Measurements from ENCODE around the gene LIMCH1. TPM values are rescaled to one million over a fixed set of nuclear protein-coding genes. Genes with fewer than 3 reads are reported as not detected.

LIMCH1 gene
- total RNA-seq, 1 donor from 2014 or later, result 7.1 TPM

GRCh38 chr4:41540687-41541086 lies 2.7 kb downstream of the LIMCH1 start:
- no peaks in the 10 kb centered on the region for H3K9me3 Mint-ChIP-seq (ENCODE audit: unreplicated experiment)
- H4K20me1 ChIP-seq (ENCODE audit: insufficient read depth, low read length), result no peaks in the 10 kb centered on the region
- DNase-seq (ENCODE audit: low read depth), result no peak
- H2AFZ ChIP-seq (ENCODE audit: low read depth, low read length), result no peak overlapping the region
- no peak overlapping the region for H3K27ac Mint-ChIP-seq (ENCODE audit: unreplicated experiment)
- no peaks in the 10 kb centered on the region for H3K27me3 ChIP-seq (ENCODE audit: insufficient read depth, low read length)
- H3K9me3 ChIP-seq (ENCODE audit: insufficient read depth, low read depth, low read length), result no peaks in the 10 kb centered on the region
- no peak overlapping the region for H3K9ac ChIP-seq (ENCODE audit: low read length)
- peaks cover 11% of the 10 kb centered on the region for H3K4me1 Mint-ChIP-seq (ENCODE audit: low read depth, unreplicated experiment)
- no peaks in the 10 kb centered on the region for H3K36me3 Mint-ChIP-seq (ENCODE audit: low read depth, unreplicated experiment)
- no peak for FAIRE-seq
- TF ChIP-seq EZH2 (IDR thresholded peaks at IDR 0.05; ENCODE audit: insufficient read depth, low read length) (no peak), CTCF (IDR thresholded peaks at IDR 0.05; ENCODE audit: insufficient read depth, low read depth, low read length) (no peak)
- H3K4me2 ChIP-seq (ENCODE audit: low read length), result no peak overlapping the region
- H3K4me3 ChIP-seq (ENCODE audit: insufficient read depth, low read depth, low read length), result no peak overlapping the region
- no peak overlapping the region for H3K27ac ChIP-seq (ENCODE audit: low read depth, low read length)
- peaks cover 10% of the 10 kb centered on the region for H3K4me1 ChIP-seq (ENCODE audit: insufficient read depth, low read length)
- no peaks in the 10 kb centered on the region for H3K79me2 ChIP-seq (ENCODE audit: insufficient read depth, low read length)
- H3K36me3 ChIP-seq (ENCODE audit: insufficient read depth, low read length), result no peaks in the 10 kb centered on the region
- peaks cover 2% of the 10 kb centered on the region for H3K27me3 Mint-ChIP-seq (ENCODE audit: low read depth, unreplicated experiment)
- H3K4me3 Mint-ChIP-seq (ENCODE audit: unreplicated experiment), result no peak overlapping the region

DNA sequence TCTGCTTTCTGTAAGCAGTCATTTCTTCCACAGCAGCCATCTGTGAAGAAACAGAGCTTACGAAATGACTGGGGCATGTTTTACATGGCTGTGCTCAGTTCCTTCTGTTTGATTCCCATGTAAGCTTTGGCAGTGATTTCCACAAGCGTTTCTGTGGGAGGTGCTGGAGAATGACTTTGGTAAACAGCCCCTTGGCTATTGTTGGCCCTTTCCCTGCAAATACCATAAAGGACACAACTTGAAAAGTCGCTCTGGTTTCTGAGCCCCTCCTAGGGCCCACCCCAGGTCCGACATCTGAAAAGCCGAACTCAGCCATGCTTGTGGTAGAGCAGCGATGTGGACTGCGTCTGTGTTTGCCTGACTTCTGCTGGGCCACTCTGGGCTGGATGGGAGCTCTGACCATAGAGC lies 3.7 kb downstream of the LIMCH1 start:
- Mint-ChIP-seq H3K27ac (ENCODE audit: unreplicated experiment) (no peak overlapping the region), H3K27me3 (ENCODE audit: low read depth, unreplicated experiment) (peaks cover 2% of the 10 kb centered on the region), H3K4me3 (ENCODE audit: unreplicated experiment) (no peak overlapping the region), H3K4me1 (ENCODE audit: low read depth, unreplicated experiment) (peaks cover 7% of the 10 kb centered on the region), H3K9me3 (ENCODE audit: unreplicated experiment) (no peaks in the 10 kb centered on the region), H3K36me3 (ENCODE audit: low read depth, unreplicated experiment) (no peaks in the 10 kb centered on the region)
- no peaks in the 10 kb centered on the region for H3K27me3 ChIP-seq (ENCODE audit: insufficient read depth, low read length)
- H3K27ac ChIP-seq (ENCODE audit: low read depth, low read length), result no peak overlapping the region
- no peak for FAIRE-seq
- H3K9ac ChIP-seq (ENCODE audit: low read length), result no peak overlapping the region
- H3K4me2 ChIP-seq (ENCODE audit: low read length), result no peak overlapping the region
- H3K79me2 ChIP-seq (ENCODE audit: insufficient read depth, low read length), result no peaks in the 10 kb centered on the region
- no peak overlapping the region for H3K4me3 ChIP-seq (ENCODE audit: insufficient read depth, low read depth, low read length)
- no peak overlapping the region for H2AFZ ChIP-seq (ENCODE audit: low read depth, low read length)
- H3K4me1 ChIP-seq (ENCODE audit: insufficient read depth, low read length), result peaks cover 10% of the 10 kb centered on the region
- TF ChIP-seq EZH2 (IDR thresholded peaks at IDR 0.05; ENCODE audit: insufficient read depth, low read length) (no peak), CTCF (IDR thresholded peaks at IDR 0.05; ENCODE audit: insufficient read depth, low read depth, low read length) (no peak)
- DNase-seq (ENCODE audit: low read depth), result peak; percentile 11
- H3K36me3 ChIP-seq (ENCODE audit: insufficient read depth, low read length), result no peaks in the 10 kb centered on the region
- H3K9me3 ChIP-seq (ENCODE audit: insufficient read depth, low read depth, low read length), result no peaks in the 10 kb centered on the region
- H4K20me1 ChIP-seq (ENCODE audit: insufficient read depth, low read length), result no peaks in the 10 kb centered on the region

DNA sequence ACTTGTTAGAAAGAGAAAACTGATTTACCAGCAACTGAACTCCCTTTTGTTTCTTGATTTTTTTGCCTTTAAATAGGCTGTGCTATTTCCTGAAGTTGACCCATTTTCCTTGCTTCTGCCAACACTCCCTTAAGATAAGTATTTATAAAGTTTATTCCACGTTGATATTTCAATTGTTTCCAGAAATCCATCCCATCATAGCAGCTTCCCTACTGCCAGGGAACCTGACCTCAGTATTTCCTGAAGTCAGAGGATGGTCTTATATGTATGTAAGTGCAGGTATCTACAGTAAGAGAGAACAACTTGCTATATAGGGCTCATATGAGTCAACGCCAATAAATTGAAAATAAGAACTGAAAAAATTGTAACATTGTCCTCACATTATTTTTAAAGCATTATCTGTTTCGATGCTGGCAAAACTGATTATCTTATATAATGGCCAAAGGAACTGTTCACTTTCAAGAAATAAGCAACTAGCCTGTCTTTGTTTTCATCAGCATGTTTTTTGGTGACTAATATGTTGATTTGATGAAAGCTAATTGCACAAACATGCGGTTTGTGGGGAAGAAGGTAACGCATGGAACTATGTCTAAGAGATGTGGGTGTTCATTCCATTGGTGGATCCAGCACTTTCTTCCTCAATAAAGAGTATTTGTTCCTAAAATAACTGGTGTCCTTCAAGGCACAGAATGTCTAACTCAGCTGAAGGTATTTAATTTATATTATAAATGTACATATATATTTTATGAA lies 4.7 kb downstream of the LIMCH1 start:
- peak; percentile 29 for DNase-seq (ENCODE audit: low read depth)
- Histone ChIP-seq H3K27me3 (ENCODE audit: insufficient read depth, low read length) (no peaks in the 10 kb centered on the region), H4K20me1 (ENCODE audit: insufficient read depth, low read length) (no peaks in the 10 kb centered on the region), H3K9me3 (ENCODE audit: insufficient read depth, low read depth, low read length) (no peaks in the 10 kb centered on the region), H3K79me2 (ENCODE audit: insufficient read depth, low read length) (no peaks in the 10 kb centered on the region), H3K4me3 (ENCODE audit: insufficient read depth, low read depth, low read length) (no peak overlapping the region), H3K36me3 (ENCODE audit: insufficient read depth, low read length) (no peaks in the 10 kb centered on the region), H3K4me2 (ENCODE audit: low read length) (no peak overlapping the region), H3K27ac (ENCODE audit: low read depth, low read length) (no peak overlapping the region), H3K4me1 (ENCODE audit: insufficient read depth, low read length) (peaks cover 10% of the 10 kb centered on the region), H3K9ac (ENCODE audit: low read length) (no peak overlapping the region), H2AFZ (ENCODE audit: low read depth, low read length) (no peak overlapping the region)
- no peak for FAIRE-seq
- H3K4me3 Mint-ChIP-seq (ENCODE audit: unreplicated experiment), result no peak overlapping the region
- peaks cover 2% of the 10 kb centered on the region for H3K27me3 Mint-ChIP-seq (ENCODE audit: low read depth, unreplicated experiment)
- no peaks in the 10 kb centered on the region for H3K9me3 Mint-ChIP-seq (ENCODE audit: unreplicated experiment)
- H3K27ac Mint-ChIP-seq (ENCODE audit: unreplicated experiment), result no peak overlapping the region
- TF ChIP-seq CTCF (IDR thresholded peaks at IDR 0.05; ENCODE audit: insufficient read depth, low read depth, low read length) (no peak), EZH2 (IDR thresholded peaks at IDR 0.05; ENCODE audit: insufficient read depth, low read length) (no peak)
- peaks cover 7% of the 10 kb centered on the region for H3K4me1 Mint-ChIP-seq (ENCODE audit: low read depth, unreplicated experiment)
- no peaks in the 10 kb centered on the region for H3K36me3 Mint-ChIP-seq (ENCODE audit: low read depth, unreplicated experiment)
